DOHH2 (cell line): ENCODE measurements around the gene ACBD7.

ENCODE experiments used
- H3F3A ChIP-seq: fragments of 200-600 bp; sonication (generic), shearing (Covaris generic); 2 replicates; pipeline ENCODE4 v1.6.0; 2016; ENCODE audit warnings: antibody characterized with exemption, mild to moderate bottlenecking; ENCODE audit not compliant: control insufficient read depth, insufficient read depth
- H3K27ac ChIP-seq: fragments of 200-600 bp; sonication (generic); 2 replicates; pipeline ENCODE4 v1.5.1; 2014; ENCODE audit warnings: low read depth, mild to moderate bottlenecking, low read length, moderate library complexity
- H3K27me3 ChIP-seq: fragments of 200-600 bp; sonication (generic); 2 replicates; pipeline ENCODE4 v1.6.1; 2014; ENCODE audit warnings: mild to moderate bottlenecking, low read length, mixed read lengths; ENCODE audit not compliant: control insufficient read depth
- H3K36me3 ChIP-seq: fragments of 200-600 bp; sonication (generic); 2 replicates; pipeline ENCODE4 v1.6.1; 2014; ENCODE audit warnings: mild to moderate bottlenecking, low read length, moderate library complexity, mixed read lengths; ENCODE audit not compliant: control insufficient read depth
- H3K4me1 ChIP-seq: fragments of 200-600 bp; sonication (generic); 2 replicates; pipeline ENCODE4 v1.6.1; 2014; ENCODE audit warnings: mild to moderate bottlenecking, low read length, mixed read lengths; ENCODE audit not compliant: control insufficient read depth
- H3K4me2 ChIP-seq: fragments of 200-600 bp; sonication (generic); 2 replicates; pipeline ENCODE4 v1.6.0; 2014; ENCODE audit warnings: mild to moderate bottlenecking, low read length, moderate library complexity
- H3K4me3 ChIP-seq: fragments of 200-600 bp; sonication (generic); 2 replicates; pipeline ENCODE4 v1.5.1; 2014; ENCODE audit warnings: mild to moderate bottlenecking, low read length, mixed read lengths
- H3K79me2 ChIP-seq: fragments of 200-600 bp; sonication (generic); 2 replicates; pipeline ENCODE4 v1.6.1; 2014; ENCODE audit warnings: mild to moderate bottlenecking, low read length, mixed read lengths; ENCODE audit not compliant: control insufficient read depth
- H3K9me2 ChIP-seq: fragments of 200-600 bp; sonication (generic); replicated peaks from 2 replicates; pipeline ENCODE4 v1.6.1; 2014; ENCODE audit warnings: mild to moderate bottlenecking, low read length, mixed read lengths; ENCODE audit not compliant: control insufficient read depth
- H3K9me3 ChIP-seq: fragments of 200-600 bp; sonication (generic); 2 replicates; pipeline ENCODE4 v1.6.1; 2014; ENCODE audit warnings: antibody characterized with exemption, low read length, mixed read lengths; ENCODE audit not compliant: control insufficient read depth, insufficient read depth
- H4K20me1 ChIP-seq: fragments of 200-600 bp; sonication (generic); 2 replicates; pipeline ENCODE4 v1.6.0; 2014; ENCODE audit warnings: low read depth, mild to moderate bottlenecking, antibody characterized with exemption, low read length, moderate library complexity; ENCODE audit not compliant: control insufficient read depth, insufficient read depth
- CTCF ChIP-seq: fragments of 200-600 bp; sonication (generic); IDR thresholded peaks from one replicate; pipeline ENCODE4 v1.5.1; 2014; ENCODE audit warnings: antibody characterized with exemption, mild to moderate bottlenecking, low read depth, low read length; ENCODE audit not compliant: poor library complexity, severe bottlenecking
- EZH2phosphoT487 ChIP-seq: fragments of 200-600 bp; sonication (generic); IDR thresholded peaks from 2 replicates; pipeline ENCODE4 v1.6.1; 2017; ENCODE audit warnings: borderline replicate concordance, mild to moderate bottlenecking, antibody characterized with exemption, low read length, moderate library complexity, mixed read lengths

ACBD7 gene

GRCh38 chr10:15136129-15137035 is 47.8 kb upstream of the ACBD7 start:
- Histone ChIP-seq H3K4me1 (no peaks in the 10 kb centered on the region), H3K9me3 (no peaks in the 10 kb centered on the region), H3F3A (no peaks in the 10 kb centered on the region), H3K27me3 (peaks cover 15% of the 10 kb centered on the region), H3K27ac (no peak overlapping the region), H3K79me2 (no peaks in the 10 kb centered on the region), H3K4me3 (no peak overlapping the region), H3K4me2 (no peak overlapping the region), H3K36me3 (no peaks in the 10 kb centered on the region), H3K9me2 (no peaks in the 10 kb centered on the region), H4K20me1 (no peaks in the 10 kb centered on the region)
- TF ChIP-seq EZH2phosphoT487: no peak
- TF ChIP-seq CTCF: no peak

- Histone ChIP-seq H3K9me2 (no peaks in the 10 kb centered on the region), H3K4me1 (no peaks in the 10 kb centered on the region), H4K20me1 (no peaks in the 10 kb centered on the region), H3K4me3 (no peak overlapping the region), H3K36me3 (no peaks in the 10 kb centered on the region), H3K9me3 (no peaks in the 10 kb centered on the region), H3K4me2 (no peak overlapping the region), H3K27ac (no peak overlapping the region), H3K79me2 (no peaks in the 10 kb centered on the region), H3F3A (no peaks in the 10 kb centered on the region), H3K27me3 (no peaks in the 10 kb centered on the region)
- TF ChIP-seq EZH2phosphoT487 (no peak), CTCF (no peak)
Measured at GRCh38 chr10:15131330-15131729, 42.8 kb upstream of the ACBD7 start.

- no peaks in the 10 kb centered on the region for H3K79me2 ChIP-seq
- no peaks in the 10 kb centered on the region for H3K4me1 ChIP-seq
- H3K9me3 ChIP-seq: no peaks in the 10 kb centered on the region
- no peaks in the 10 kb centered on the region for H3K27me3 ChIP-seq
- H3K4me2 ChIP-seq: no peak overlapping the region
- H4K20me1 ChIP-seq: no peaks in the 10 kb centered on the region
- H3K36me3 ChIP-seq: no peaks in the 10 kb centered on the region
- H3K4me3 ChIP-seq: no peak overlapping the region
- H3F3A ChIP-seq: no peaks in the 10 kb centered on the region
- H3K27ac ChIP-seq: no peak overlapping the region
- TF ChIP-seq EZH2phosphoT487: no peak
- TF ChIP-seq CTCF: no peak
- H3K9me2 ChIP-seq: no peaks in the 10 kb centered on the region
Measured at GRCh38 chr10:15124908-15125307, 36.3 kb upstream of the ACBD7 start.
